GM12873 (cell line): ENCODE data around the gene SLC24A1.

Experiments
- CTCF ChIP-seq: IDR thresholded peaks from 2 replicates; pipeline ENCODE4 v1.5.1; 2012; ENCODE audit warnings: low read depth, mild to moderate bottlenecking, moderate library complexity, low read length, control low read depth; ENCODE audit not compliant: insufficient read depth; ENCODE audit errors: missing control alignments

SLC24A1 gene

GRCh38 chr15:65666257-65666656 lies 44.5 kb downstream of the SLC24A1 start:
- no peak for TF ChIP-seq CTCF

- TF ChIP-seq CTCF = no peak
Observed at GRCh38 chr15:65675551-65675950, 53.8 kb downstream of the SLC24A1 start.

- TF ChIP-seq CTCF = no peak
Observed at GRCh38 chr15:65676123-65676522, 54.4 kb downstream of the SLC24A1 start.

GRCh38 chr15:65680544-65680943 lies 58.8 kb downstream of the SLC24A1 start:
- no peak for TF ChIP-seq CTCF

- TF ChIP-seq CTCF = no peak
Observed at GRCh38 chr15:65682404-65682911, 60.7 kb downstream of the SLC24A1 start.

GRCh38 chr15:65688462-65688861 lies 66.7 kb downstream of the SLC24A1 start:
- no peak for TF ChIP-seq CTCF

- TF ChIP-seq CTCF = no peak
Observed at GRCh38 chr15:65690173-65690572, 68.4 kb downstream of the SLC24A1 start.

GRCh38 chr15:65690778-65691177 lies 69.0 kb downstream of the SLC24A1 start:
- TF ChIP-seq CTCF = no peak
